ENCODE measurements around the gene CORIN. TPM values are rescaled to one million over a fixed set of nuclear protein-coding genes. Genes with fewer than 3 reads are reported as not detected.

CORIN gene
- total and polyA plus RNA-seq, 10 of the 15 experiments (the other 5 are each of a cell fraction or from before 2014, with no cell fraction given) = 0.02 to 0.45 (median 0.09) TPM; not detected in 3

- Histone ChIP-seq H3K27me3 (replicated peaks in 1 of 2; ENCODE audit: control insufficient read depth in 2 of 2, insufficient read depth in 2 of 2, low read length in 1 of 2) (peaks cover 0 to 3% of the 10 kb centered on the region in 2 experiments; a peak in 2 of 4 replicates), H2AFZ (ENCODE audit: control insufficient read depth, low read depth, low read length) (no peak overlapping the region), H4K20me1 (ENCODE audit: control insufficient read depth, insufficient read depth) (no peaks in the 10 kb centered on the region), H3K79me2 (ENCODE audit: control insufficient read depth, insufficient read depth, low read length) (no peaks in the 10 kb centered on the region), H3K4me1 (ENCODE audit: control insufficient read depth, insufficient read depth, low read length) (no peaks in the 10 kb centered on the region), H3K4me3 (no peak overlapping the region), H3K36me3 (ENCODE audit: control insufficient read depth in 2 of 2, insufficient read depth in 2 of 2, low read length in 1 of 2) (no peaks in the 10 kb centered on the region), H3K4me2 (ENCODE audit: control insufficient read depth, insufficient read depth) (no peak overlapping the region), H3K9ac (ENCODE audit: control insufficient read depth, insufficient read depth, low read length) (no peak overlapping the region), H3K27ac (ENCODE audit: control insufficient read depth, insufficient read depth) (no peak overlapping the region), H3K9me3 (replicated peaks; ENCODE audit: control insufficient read depth, insufficient read depth, low read length) (no peaks in the 10 kb centered on the region)
- intact Hi-C loops (cut with micrococcal nuclease; ENCODE audit: unreplicated experiment) = loop anchor here (2.0 kb wide), 1 partner anchor 231 kb away; no protein-coding TSS in a partner anchor
- SMC1A ChIA-PET (ENCODE audit: uncharacterized antibody, unreplicated experiment) = interaction anchor here (0.6 to 4.0 kb wide), 3 partner anchors 10 to 136 kb away, joined by 3 to 30 read pairs (median 3); no protein-coding TSS in a partner anchor
- no peak for ATAC-seq
- in situ Hi-C loops (cut with MboI) = loop anchor here (10.0 kb wide), 1 partner anchor 391 kb away; no protein-coding TSS in a partner anchor
- POLR2A ChIA-PET = no interaction called here
- 58% methylated on average over 7 of the region's 7 CpGs for WGBS (ENCODE audit: insufficient coverage, insufficient replicate concordance, low lambda C conversion rate, missing lambda C conversion rate)
- no TSS peak for BruUV-seq (replicated peaks)
- CTCF ChIA-PET = interaction anchor here (0.8 to 11.7 kb wide), 3 partner anchors 17 to 165 kb away, joined by 3 to 153 read pairs (median 23); partner anchors contain the start of gene CORIN
- TF ChIP-seq MEF2A (IDR thresholded peaks at IDR 0.05; ENCODE audit: insufficient read depth, low read depth, low read length) (no peak), STAT1 (conservative IDR thresholded peaks at IDR 0.05) (no peak), YBX1 (IDR thresholded peaks at IDR 0.05) (no peak), POLR2AphosphoS2 (IDR thresholded peaks at IDR 0.05; ENCODE audit: low read depth, low read length) (no peak), ZBTB33 (IDR thresholded peaks at IDR 0.05) (no peak), SIN3A (IDR thresholded peaks at IDR 0.05; ENCODE audit: low read depth, low read length) (no peak), GABPA (IDR thresholded peaks at IDR 0.05; ENCODE audit: low read depth) (no peak), JUND (IDR thresholded peaks at IDR 0.05; ENCODE audit: low read depth, low read length) (no peak), IRF4 (IDR thresholded peaks at IDR 0.05; ENCODE audit: low read depth, low read length) (no peak), MTA2 (IDR thresholded peaks at IDR 0.05; ENCODE audit: low read depth) (no peak), ZBED1 (IDR thresholded peaks at IDR 0.05; ENCODE audit: borderline replicate concordance) (no peak), ZZZ3 (IDR thresholded peaks at IDR 0.05; ENCODE audit: control insufficient read depth, insufficient read length, low read depth) (no peak), ETV6 (conservative IDR thresholded peaks at IDR 0.05 in 1 of 2, IDR thresholded peaks at IDR 0.05 in 1 of 2; ENCODE audit: borderline replicate concordance in 1 of 2, low read depth in 1 of 2) (no peak), TCF7 (IDR thresholded peaks at IDR 0.05; ENCODE audit: borderline replicate concordance) (no peak), ATF7 (IDR thresholded peaks at IDR 0.05; ENCODE audit: low read depth) (no peak), SUZ12 (IDR thresholded peaks at IDR 0.05; ENCODE audit: unreplicated experiment) (no peak), EZH2 (IDR thresholded peaks at IDR 0.05; ENCODE audit: borderline replicate concordance, control insufficient read depth, low read depth, low read length) (no peak)
- RAD21 ChIA-PET (ENCODE audit: unreplicated experiment) = interaction anchor here (2.1 to 4.1 kb wide), 2 partner anchors 132 to 230 kb away, joined by 8 to 33 read pairs; partner anchors contain the start of gene CORIN
- no peak for FAIRE-seq
- no peak for DNase-seq (ENCODE audit: low read depth, low spot score)
Observed at GRCh38 chr4:47703956-47704355, 133.9 kb downstream of the CORIN start.

Data from GM12878 (cell line).